DMS 273 treated with DMSO at 0.1 percent for 48 hours (cell line): Measurements from ENCODE around the gene DPPA5.
A peak's percentile ranks its signal among the peaks of the same experiment; 100 is the strongest.
"Not testable (repeated sequence)": the region's sequence is repeated elsewhere in the genome, so short reads cannot be mapped to it uniquely, and the experiment has no call there.

ENCODE experiments used
- DNase-seq: peaks from one replicate; lab custom pipeline; 2025; lab: John Stamatoyannopoulos, UW

The DPPA5 gene

GRCh38 chr6:73364121-73364520, 10.0 kb upstream of the DPPA5 start:
- no peak for DNase-seq

- DNase-seq, result no peak
Observed at GRCh38 chr6:73363537-73363875, 9.4 kb upstream of the DPPA5 start.

GRCh38 chr6:73362869-73363536, 8.9 kb upstream of the DPPA5 start:
- no peak for DNase-seq

GRCh38 chr6:73362358-73362757, 8.3 kb upstream of the DPPA5 start, which contains the start of gene KHDC3L:
KHDC3L (plus strand) TSS chr6:73362658; CDS start chr6:73362730, 72 bp downstream.
- DNase-seq, result no peak

GRCh38 chr6:73349311-73349710, 4.8 kb downstream of the DPPA5 start:
- no peak for DNase-seq

- no peak for DNase-seq
Observed at GRCh38 chr6:73348550-73349204, 5.4 kb downstream of the DPPA5 start.

GRCh38 chr6:73343164-73343563, 10.9 kb downstream of the DPPA5 start:
- no peak for DNase-seq

- DNase-seq, result no peak
Observed at GRCh38 chr6:73342174-73342573, 11.9 kb downstream of the DPPA5 start.

GRCh38 chr6:73341335-73341734, 12.7 kb downstream of the DPPA5 start:
- DNase-seq, result no peak

GRCh38 chr6:73340048-73340447, 14.0 kb downstream of the DPPA5 start:
- no peak for DNase-seq

GRCh38 chr6:73339340-73339739, 14.7 kb downstream of the DPPA5 start:
- no peak for DNase-seq

- no peak for DNase-seq
Observed at GRCh38 chr6:73329201-73329600, 24.9 kb downstream of the DPPA5 start.

GRCh38 chr6:73328790-73329189, 25.3 kb downstream of the DPPA5 start:
- no peak for DNase-seq

- no peak for DNase-seq
Observed at GRCh38 chr6:73325656-73326055, 28.4 kb downstream of the DPPA5 start.

GRCh38 chr6:73323323-73323722, 30.8 kb downstream of the DPPA5 start:
- DNase-seq, result no peak

- DNase-seq, result no peak
Observed at GRCh38 chr6:73314577-73315492, 39.2 kb downstream of the DPPA5 start.

- DNase-seq, result not testable (repeated sequence)
Observed at GRCh38 chr6:73310503-73310845, 43.6 kb downstream of the DPPA5 start.

GRCh38 chr6:73309785-73310502, 44.1 kb downstream of the DPPA5 start:
- peak; percentile 38 for DNase-seq

- DNase-seq, result no peak
Observed at GRCh38 chr6:73309535-73309784, 44.6 kb downstream of the DPPA5 start.

GRCh38 chr6:73308712-73309534, 45.2 kb downstream of the DPPA5 start:
- DNase-seq, result no peak

- DNase-seq, result not testable (repeated sequence)
Observed at GRCh38 chr6:73303773-73304172, 50.3 kb downstream of the DPPA5 start.
